Measurements from ENCODE around the gene DUSP28. TPM values are rescaled to one million over a fixed set of nuclear protein-coding genes. Genes with fewer than 3 reads are reported as not detected.

DUSP28 gene
- total and polyA plus RNA-seq, 2 experiments from 2014 or later, result 2.7 to 4.3 TPM

- Histone ChIP-seq H3K4me2 (no peak overlapping the region), H4K20me1 (replicated peaks; ENCODE audit: insufficient read depth) (peaks cover 14% of the 10 kb centered on the region), H3K9me2 (ENCODE audit: insufficient read depth) (no peaks in the 10 kb centered on the region), H3K27me3 (ENCODE audit: insufficient read depth) (no peaks in the 10 kb centered on the region), H3K36me3 (ENCODE audit: insufficient read depth) (no peaks in the 10 kb centered on the region), H3F3A (replicated peaks; ENCODE audit: low read depth) (0 out of 2 replicates have a peak, but pooled peaks cover 2% of the 10 kb centered on the region), H3K79me2 (replicated peaks; ENCODE audit: insufficient read depth) (peaks cover 15% of the 10 kb centered on the region; the same call in 1 of the 2 replicates), H3K4me3 (no peak overlapping the region), H2AFZ (no peak overlapping the region), H3K27ac (ENCODE audit: low read depth) (no peak overlapping the region), H3K4me1 (ENCODE audit: insufficient read depth) (no peaks in the 10 kb centered on the region)
- Mint-ChIP-seq H3K27me3 (ENCODE audit: insufficient read depth, low read depth, poor library complexity) (peaks cover 14% of the 10 kb centered on the region), H3K36me3 (ENCODE audit: low read depth) (no peaks in the 10 kb centered on the region; the same call in 2 of the 3 replicates), H3K27ac (no peak overlapping the region), H3K4me3 (no peak overlapping the region), H3K9me3 (no peaks in the 10 kb centered on the region), H3K4me1 (peaks cover 11% of the 10 kb centered on the region)
- TF ChIP-seq CTCF (conservative IDR thresholded peaks at IDR 0.05; ENCODE audit: low read depth in 2 of 2) (no peak), NANOG (IDR thresholded peaks at IDR 0.05; ENCODE audit: borderline replicate concordance) (no peak), ZNF114 (CRISPR knock-in tag; IDR thresholded peaks at IDR 0.05) (no peak), ZNF462 (CRISPR knock-in tag; IDR thresholded peaks at IDR 0.05) (no peak), REST (IDR thresholded peaks at IDR 0.05; ENCODE audit: unreplicated experiment) (no peak), EZH2 (IDR thresholded peaks at IDR 0.05; ENCODE audit: low read depth, unreplicated experiment) (no peak), POLR2AphosphoS5 (IDR thresholded peaks at IDR 0.05; ENCODE audit: low read depth) (no peak), STAT1 (IDR thresholded peaks at IDR 0.05; ENCODE audit: unreplicated experiment) (no peak), JUNB (IDR thresholded peaks at IDR 0.05; ENCODE audit: unreplicated experiment) (no peak), ZNF331 (CRISPR knock-in tag; IDR thresholded peaks at IDR 0.05; ENCODE audit: low read depth) (no peak), ETS1 (IDR thresholded peaks at IDR 0.05) (no peak)
- DNase-seq (ENCODE audit: low spot score) (no peak), ATAC-seq (no peak)
Observed at GRCh38 chr2:240577281-240578109, 17.3 kb downstream of the DUSP28 start.

Measured in GM23338 (cell line).